ENCODE data around the gene TPRG1L. TPM values are rescaled to one million over a fixed set of nuclear protein-coding genes. Genes with fewer than 3 reads are reported as not detected.

TPRG1L gene
- total RNA-seq, 1 experiment from 2014 or later: 17.4 TPM

GRCh38 chr1:3608154-3608553 lies 16.7 kb upstream of the TPRG1L start:
- Histone ChIP-seq H3K4me1 (replicated peaks) (no peaks in the 10 kb centered on the region), H3K4me3 (no peak overlapping the region), H3K9me3 (replicated peaks) (no peaks in the 10 kb centered on the region), H3K36me3 (no peaks in the 10 kb centered on the region), H3K27ac (no peak overlapping the region), H3K27me3 (replicated peaks) (peaks cover 40% of the 10 kb centered on the region)
- DNase-seq (ENCODE audit: low read depth in 1 of 2, low spot score in 2 of 2): no peak

DNA sequence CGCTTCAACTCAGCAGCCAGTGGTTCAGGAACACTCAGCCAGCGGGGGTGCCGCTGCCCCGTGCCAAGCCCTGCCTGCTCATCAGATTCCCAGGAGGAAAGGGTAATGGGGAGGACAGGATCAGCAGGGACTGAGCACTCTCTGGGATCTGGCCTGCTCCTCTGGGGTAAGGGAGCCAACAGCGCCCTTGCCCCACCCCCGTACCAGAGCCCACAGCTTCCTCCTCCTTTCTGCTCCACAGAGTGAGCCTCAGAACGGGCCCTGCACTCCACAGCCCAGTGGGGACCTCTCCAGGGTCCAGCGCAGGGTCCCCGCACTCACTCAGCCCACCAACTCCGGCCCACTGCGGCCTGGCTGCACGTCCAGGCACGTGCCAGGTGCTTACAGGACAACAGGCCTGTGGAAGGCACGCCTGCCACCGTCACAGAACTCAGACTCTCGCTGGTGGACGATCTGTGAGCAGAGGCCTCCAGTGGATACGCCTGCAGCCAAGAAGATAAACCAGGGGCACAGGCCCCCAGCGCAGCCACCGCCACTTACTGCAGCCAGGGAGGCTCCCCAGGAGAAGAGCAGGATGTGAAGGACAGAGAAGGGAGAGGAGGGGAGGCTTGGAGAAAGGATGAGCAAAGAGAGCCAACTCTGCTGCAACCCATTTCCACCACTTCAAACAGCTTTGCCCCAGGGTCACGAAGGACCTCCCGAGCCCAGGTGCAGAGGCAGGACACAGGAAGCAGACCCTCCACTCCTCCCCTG lies 15.6 kb upstream of the TPRG1L start:
- no peak overlapping the region for H3K27ac ChIP-seq
- H3K4me1 ChIP-seq (replicated peaks): no peaks in the 10 kb centered on the region
- no peaks in the 10 kb centered on the region for H3K9me3 ChIP-seq (replicated peaks)
- no peaks in the 10 kb centered on the region for H3K36me3 ChIP-seq
- DNase-seq (ENCODE audit: low read depth in 1 of 2, low spot score in 2 of 2): no peak
- H3K27me3 ChIP-seq (replicated peaks): peaks cover 45% of the 10 kb centered on the region
- H3K4me3 ChIP-seq: no peak overlapping the region

GRCh38 chr1:3609769-3610526 lies 14.9 kb upstream of the TPRG1L start:
- Histone ChIP-seq H3K9me3 (replicated peaks) (no peaks in the 10 kb centered on the region), H3K36me3 (no peaks in the 10 kb centered on the region), H3K27me3 (replicated peaks) (peaks cover 48% of the 10 kb centered on the region), H3K4me1 (replicated peaks) (no peaks in the 10 kb centered on the region), H3K27ac (no peak overlapping the region), H3K4me3 (no peak overlapping the region)
- DNase-seq (ENCODE audit: low read depth in 1 of 2, low spot score in 2 of 2): no peak

DNA sequence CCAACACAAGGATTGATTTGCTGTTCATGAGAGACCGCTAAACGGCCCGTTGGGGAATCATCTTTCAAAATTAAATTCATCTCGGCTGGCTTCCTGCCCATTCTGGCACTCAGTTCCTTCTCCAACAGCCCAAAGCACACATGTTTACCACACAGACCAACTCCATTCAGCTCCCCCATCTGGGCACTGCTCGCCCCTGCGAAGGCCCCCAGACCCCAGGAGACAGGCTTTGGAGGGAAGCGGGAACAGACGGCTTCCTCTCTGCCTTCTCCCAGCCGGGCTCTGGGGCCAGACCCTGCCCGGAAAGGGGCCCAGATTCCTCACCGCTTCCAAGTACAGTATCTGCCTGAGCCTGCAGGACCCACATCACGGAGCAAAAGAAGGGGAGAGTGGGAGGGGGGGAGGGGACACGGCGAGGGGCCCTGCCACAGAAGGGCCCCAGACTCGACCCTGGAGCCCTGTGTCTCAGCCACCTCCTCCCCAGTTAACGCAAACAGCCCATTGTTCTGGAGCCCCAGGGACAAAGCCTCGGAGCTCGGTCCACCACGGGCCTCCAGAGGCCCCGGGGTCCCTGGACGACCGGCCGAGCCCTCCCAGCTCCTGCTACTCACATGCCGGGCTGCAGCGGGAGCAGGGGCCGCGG lies 14.2 kb upstream of the TPRG1L start:
- H3K4me1 ChIP-seq (replicated peaks): no peaks in the 10 kb centered on the region
- peaks cover 49% of the 10 kb centered on the region for H3K27me3 ChIP-seq (replicated peaks)
- no peak overlapping the region for H3K27ac ChIP-seq
- no peaks in the 10 kb centered on the region for H3K36me3 ChIP-seq
- DNase-seq (ENCODE audit: low read depth in 1 of 2, low spot score in 2 of 2): no peak
- no peaks in the 10 kb centered on the region for H3K9me3 ChIP-seq (replicated peaks)
- H3K4me3 ChIP-seq: no peak overlapping the region

DNA sequence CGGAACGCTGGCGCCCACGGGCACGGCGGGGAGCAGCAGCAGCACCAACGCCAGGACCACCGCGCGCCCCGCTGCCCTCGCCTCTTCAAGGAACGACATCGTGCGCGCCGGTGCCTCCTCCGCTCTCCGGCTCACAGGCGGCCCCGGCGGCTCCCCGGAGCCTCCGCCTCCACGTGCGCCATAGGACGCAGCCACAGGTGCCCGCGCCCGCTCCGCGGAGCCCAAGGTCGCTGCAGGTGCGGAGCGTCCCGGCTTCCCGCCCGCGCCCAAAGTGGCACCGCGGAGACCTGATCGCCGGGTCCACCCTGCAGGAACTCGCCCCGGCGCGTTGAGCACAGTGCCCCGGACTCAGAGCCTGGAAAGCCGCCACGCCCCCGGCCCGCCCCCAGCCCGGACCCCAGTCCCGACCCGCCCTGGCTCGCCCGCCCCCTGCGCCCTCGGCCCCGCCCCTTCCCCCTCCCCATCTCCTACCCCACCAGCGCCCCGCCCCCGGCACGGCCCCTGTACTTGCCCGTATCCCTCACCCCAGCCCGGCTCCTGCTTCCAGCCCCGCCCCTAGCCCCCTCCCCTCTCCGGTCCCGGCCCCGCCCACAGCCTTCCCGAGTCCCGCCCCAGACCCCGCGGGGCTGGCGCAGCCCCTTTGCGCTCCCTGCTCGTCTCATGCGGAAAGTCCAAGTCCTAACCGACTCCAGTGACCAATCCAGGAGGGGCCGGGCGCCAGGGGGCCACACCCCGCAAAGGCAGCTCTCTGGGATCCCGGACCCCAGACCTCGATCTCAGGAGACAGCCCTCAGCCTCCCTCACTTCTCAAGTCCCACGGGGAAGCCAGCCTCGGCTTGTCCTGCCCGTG lies 13.4 kb upstream of the TPRG1L start, which contains the start of gene MEGF6:
TSS of gene MEGF6 (minus strand) at position 339 of the 850 bp plus-strand sequence. CDS start at position 99, 240 bp downstream.
- no peaks in the 10 kb centered on the region for H3K9me3 ChIP-seq (replicated peaks)
- DNase-seq (ENCODE audit: low read depth in 1 of 2, low spot score in 2 of 2): no peak
- H3K36me3 ChIP-seq: no peaks in the 10 kb centered on the region
- H3K4me3 ChIP-seq: no peak within 1 kb of the TSS
- no peak within 1 kb of the TSS for H3K27ac ChIP-seq
- H3K27me3 ChIP-seq (replicated peaks): peaks cover 51% of the 10 kb centered on the region
- H3K4me1 ChIP-seq (replicated peaks): no peaks in the 10 kb centered on the region

- H3K36me3 ChIP-seq: no peaks in the 10 kb centered on the region
- DNase-seq (ENCODE audit: low read depth in 1 of 2, low spot score in 2 of 2): no peak
- no peaks in the 10 kb centered on the region for H3K9me3 ChIP-seq (replicated peaks)
- H3K4me3 ChIP-seq: no peak overlapping the region
- no peaks in the 10 kb centered on the region for H3K4me1 ChIP-seq (replicated peaks)
- H3K27ac ChIP-seq: no peak overlapping the region
- H3K27me3 ChIP-seq (replicated peaks): peaks cover 51% of the 10 kb centered on the region
These were observed 12.7 kb upstream of the TPRG1L start for GRCh38 chr1:3612123-3612522.

- no peaks in the 10 kb centered on the region for H3K4me1 ChIP-seq (replicated peaks)
- H3K27ac ChIP-seq: no peak overlapping the region
- peaks cover 38% of the 10 kb centered on the region for H3K27me3 ChIP-seq (replicated peaks)
- H3K9me3 ChIP-seq (replicated peaks): no peaks in the 10 kb centered on the region
- no peak overlapping the region for H3K4me3 ChIP-seq
- H3K36me3 ChIP-seq: no peaks in the 10 kb centered on the region
- DNase-seq (ENCODE audit: low read depth in 1 of 2, low spot score in 2 of 2): no peak
These were observed 9.8 kb upstream of the TPRG1L start for GRCh38 chr1:3614755-3615742.

GRCh38 chr1:3616861-3617260 lies 8.0 kb upstream of the TPRG1L start:
- Histone ChIP-seq H3K27me3 (replicated peaks) (peaks cover 23% of the 10 kb centered on the region), H3K4me3 (no peak overlapping the region), H3K36me3 (no peaks in the 10 kb centered on the region), H3K9me3 (replicated peaks) (no peaks in the 10 kb centered on the region), H3K4me1 (replicated peaks) (no peaks in the 10 kb centered on the region), H3K27ac (no peak overlapping the region)
- no peak for DNase-seq (ENCODE audit: low read depth in 1 of 2, low spot score in 2 of 2)

- Histone ChIP-seq H3K27ac (no peak overlapping the region), H3K27me3 (replicated peaks) (peaks cover 13% of the 10 kb centered on the region), H3K36me3 (no peaks in the 10 kb centered on the region), H3K4me1 (replicated peaks) (no peaks in the 10 kb centered on the region), H3K9me3 (replicated peaks) (no peaks in the 10 kb centered on the region), H3K4me3 (no peak overlapping the region)
- DNase-seq (ENCODE audit: low read depth in 1 of 2, low spot score in 2 of 2): no peak
These were observed 6.9 kb upstream of the TPRG1L start for GRCh38 chr1:3617806-3618345.

DNA sequence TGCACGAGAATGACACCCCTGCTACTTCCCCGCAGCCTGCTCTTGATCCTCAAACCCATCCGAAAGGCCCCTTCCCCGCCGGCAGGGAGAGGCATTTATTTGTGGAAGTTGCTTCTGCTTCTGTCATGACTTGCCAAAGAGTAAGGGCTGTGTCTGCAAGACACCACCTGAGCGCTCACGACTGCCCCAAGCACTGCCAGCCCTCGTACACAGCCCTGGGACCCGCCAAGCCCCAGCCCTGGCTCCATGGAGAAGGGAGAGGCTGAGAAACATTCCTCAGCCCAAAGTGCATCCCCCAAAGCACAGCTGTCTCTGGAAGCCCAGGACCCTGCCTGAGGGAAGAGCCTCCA lies 6.3 kb upstream of the TPRG1L start:
- Histone ChIP-seq H3K9me3 (replicated peaks) (no peaks in the 10 kb centered on the region), H3K4me3 (no peak overlapping the region), H3K4me1 (replicated peaks) (no peaks in the 10 kb centered on the region; the same call in 1 of the 2 replicates), H3K36me3 (no peaks in the 10 kb centered on the region), H3K27ac (no peak overlapping the region), H3K27me3 (replicated peaks) (peaks cover 7% of the 10 kb centered on the region; the same call in 1 of the 2 replicates)
- no peak for DNase-seq (ENCODE audit: low read depth in 1 of 2, low spot score in 2 of 2)

DNA sequence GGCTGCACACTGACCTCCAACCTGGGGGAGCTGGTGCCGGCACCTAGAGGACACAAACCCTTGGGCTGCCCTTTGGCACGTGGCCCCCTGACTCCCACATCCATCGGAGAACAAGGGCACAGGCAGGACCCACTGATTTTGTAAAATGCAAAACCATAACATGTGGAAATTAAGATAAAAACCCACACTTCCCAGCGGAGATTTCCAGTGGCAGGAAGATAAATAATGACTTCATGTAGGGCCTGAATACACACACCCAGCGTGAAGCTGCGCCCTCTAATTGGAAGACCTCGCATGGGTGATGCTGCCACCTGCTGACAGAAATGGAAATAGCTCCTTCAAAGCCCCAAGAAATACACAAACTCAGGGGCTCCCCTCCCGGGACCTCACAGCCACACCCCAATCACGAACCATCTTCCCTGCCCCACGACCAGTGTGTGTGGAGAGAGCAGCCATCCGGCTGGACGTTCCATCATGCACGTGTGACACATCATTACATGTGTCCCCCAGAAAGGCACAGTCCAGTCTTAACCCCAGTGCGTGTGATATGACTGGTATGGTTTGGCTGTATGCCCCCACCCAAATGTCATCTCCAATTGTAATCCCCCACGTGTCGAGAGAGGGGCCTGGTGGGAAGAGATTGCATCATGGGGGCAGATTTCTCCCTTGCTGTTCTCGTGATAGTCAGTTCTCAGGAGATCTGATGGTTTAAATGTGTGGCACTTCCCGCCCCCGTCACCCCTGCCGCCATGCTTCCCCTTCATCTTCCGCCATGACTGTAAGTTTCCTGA lies 5.7 kb upstream of the TPRG1L start:
- DNase-seq (ENCODE audit: low read depth in 1 of 2, low spot score in 2 of 2): peak; percentile 61 to 71
- no peaks in the 10 kb centered on the region; the same call in 1 of the 2 replicates for H3K36me3 ChIP-seq
- H3K9me3 ChIP-seq (replicated peaks): no peaks in the 10 kb centered on the region

More for the DNA sequence above, 5.7 kb upstream of the TPRG1L start:
- no peak overlapping the region for H3K27ac ChIP-seq
- H3K4me1 ChIP-seq (replicated peaks): peaks cover 6% of the 10 kb centered on the region
- H3K27me3 ChIP-seq (replicated peaks): 0 out of 2 replicates have a peak, but pooled peaks cover 6% of the 10 kb centered on the region
- H3K4me3 ChIP-seq: no peak overlapping the region
